GM18870 (cell line): ENCODE data around the gene IER2.
"Not testable (repeated sequence)": the region's sequence is repeated elsewhere in the genome, so short reads cannot be mapped to it uniquely, and the experiment has no call there.

Experiments
- ATAC-seq: cut with Tn5 transposase; IDR thresholded peaks from one replicate; pipeline ENCODE4 v1.9.1; 2021; ENCODE audit warnings: moderate library complexity; ENCODE audit not compliant: unreplicated experiment

The IER2 gene

GRCh38 chr19:13138171-13138915, 11.9 kb upstream of the IER2 start:
- no peak for ATAC-seq

GRCh38 chr19:13138916-13139198, 11.4 kb upstream of the IER2 start:
- no peak for ATAC-seq

- ATAC-seq: no peak
Measured at GRCh38 chr19:13139633-13140311, 10.4 kb upstream of the IER2 start.

- ATAC-seq: no peak
Measured at GRCh38 chr19:13146763-13147563, 3.2 kb upstream of the IER2 start.

- ATAC-seq: not testable (repeated sequence)
Measured at GRCh38 chr19:13149173-13149627, 1.0 kb upstream of the IER2 start.

- ATAC-seq: no peak
Measured at GRCh38 chr19:13149628-13150186, 504 bp upstream of the IER2 start.

GRCh38 chr19:13150931-13151604, 857 bp downstream of the IER2 start:
- no peak for ATAC-seq

- ATAC-seq: peak; percentile 25
Measured at GRCh38 chr19:13151605-13152355, 1.6 kb downstream of the IER2 start.

GRCh38 chr19:13152356-13152973, 2.3 kb downstream of the IER2 start:
- ATAC-seq: peak; percentile 7

- ATAC-seq: peak; percentile 32
Measured at GRCh38 chr19:13152974-13153568, 2.9 kb downstream of the IER2 start.

- no peak for ATAC-seq
Measured at GRCh38 chr19:13153569-13154240, 3.5 kb downstream of the IER2 start.

GRCh38 chr19:13154241-13154778, 4.1 kb downstream of the IER2 start:
- ATAC-seq: no peak

GRCh38 chr19:13154911-13155471, 4.8 kb downstream of the IER2 start:
- ATAC-seq: no peak

GRCh38 chr19:13155472-13156359, 5.5 kb downstream of the IER2 start:
- no peak for ATAC-seq

- no peak for ATAC-seq
Measured at GRCh38 chr19:13159713-13160112, 9.5 kb downstream of the IER2 start.

- no peak for ATAC-seq
Measured at GRCh38 chr19:13160557-13160956, 10.3 kb downstream of the IER2 start.
